Karpas-422 (cell line): ENCODE measurements around the gene SLC26A8. TPM values are rescaled to one million over a fixed set of nuclear protein-coding genes. Genes with fewer than 3 reads are reported as not detected.
"Not testable (repeated sequence)": the region's sequence is repeated elsewhere in the genome, so short reads cannot be mapped to it uniquely, and the experiment has no call there.

ENCODE experiments used
- DNase-seq: peaks from one replicate; pipeline ENCODE4 v3.0.0-alpha.2; 2015
- H2AFZ ChIP-seq: fragments of 200-600 bp; sonication (generic); 2 replicates; pipeline ENCODE4 v1.6.1; 2014; ENCODE audit warnings: antibody characterized with exemption, low read length, mixed read lengths
- H3K27ac ChIP-seq: fragments of 200-600 bp; sonication (generic); 2 replicates; pipeline ENCODE4 v1.5.1; 2014; ENCODE audit warnings: mild to moderate bottlenecking, low read length, moderate library complexity
- H3K27me3 ChIP-seq: fragments of 200-600 bp; sonication (generic); 2 replicates; pipeline ENCODE4 v1.6.1; 2014; ENCODE audit warnings: low read length, mixed read lengths
- H3K36me3 ChIP-seq: fragments of 200-600 bp; sonication (generic); 2 replicates; pipeline ENCODE4 v1.6.1; 2014; ENCODE audit warnings: low read length, mixed read lengths; ENCODE audit not compliant: insufficient read depth
- H3K4me1 ChIP-seq: fragments of 200-600 bp; sonication (generic); 2 replicates; pipeline ENCODE4 v1.6.1; 2014; ENCODE audit warnings: mild to moderate bottlenecking, low read length, mixed read lengths
- H3K4me2 ChIP-seq: fragments of 200-600 bp; sonication (generic); 2 replicates; pipeline ENCODE4 v1.6.1; 2014; ENCODE audit warnings: low read length, low read depth, mild to moderate bottlenecking; ENCODE audit not compliant: poor library complexity, severe bottlenecking
- H3K4me3 ChIP-seq: fragments of 200-600 bp; sonication (generic); 2 replicates; pipeline ENCODE4 v1.5.1; 2014; ENCODE audit warnings: mild to moderate bottlenecking, antibody characterized with exemption, low read length, mixed read lengths
- H3K79me2 ChIP-seq: fragments of 200-600 bp; sonication (generic); 2 replicates; pipeline ENCODE4 v1.6.1; 2014; ENCODE audit warnings: mild to moderate bottlenecking, low read length, mixed read lengths
- H3K9ac ChIP-seq: fragments of 200-600 bp; sonication (generic); 2 replicates; pipeline ENCODE4 v1.6.0; 2014; ENCODE audit warnings: low read length
- H3K9me2 ChIP-seq: fragments of 200-600 bp; sonication (generic), shearing (Covaris generic); replicated peaks from 2 replicates; pipeline ENCODE4 v1.6.0; 2014; ENCODE audit warnings: mild to moderate bottlenecking, low read length, moderate library complexity; ENCODE audit not compliant: insufficient read depth
- H3K9me3 ChIP-seq: fragments of 300-700, 200-600 bp; sonication (generic); 2 replicates; pipeline ENCODE4 v1.6.1; 2014; ENCODE audit warnings: low read length, mixed read lengths
- H4K20me1 ChIP-seq: fragments of 200-600 bp; sonication (generic); 2 replicates; pipeline ENCODE4 v1.6.1; 2014; ENCODE audit warnings: mild to moderate bottlenecking, antibody characterized with exemption, low read length, low read depth; ENCODE audit not compliant: insufficient read depth
- total RNA-seq: library from RNA; depleted of rRNA; stranded (reverse); fragments of >200 nt; shearing (Covaris generic); gene quantifications from 2 replicates; pipeline ENCODE4 v1.2.3, GENCODE V29; 2014; ENCODE audit warnings: low replicate concordance

Gene SLC26A8
- total RNA-seq, 1 experiment from 2014 or later: not detected

GRCh38 chr6:35909571-35909970 is 114.9 kb downstream of the SLC26A8 start:
- Histone ChIP-seq H3K79me2 (peaks cover 98% of the 10 kb centered on the region), H3K36me3 (peaks cover 82% of the 10 kb centered on the region), H3K9me3 (peaks cover 14% of the 10 kb centered on the region)
- H3K4me2 ChIP-seq, H4K20me1 ChIP-seq, H2AFZ ChIP-seq, H3K4me1 ChIP-seq, H3K9ac ChIP-seq, H3K9me2 ChIP-seq, H3K4me3 ChIP-seq, DNase-seq, H3K27ac ChIP-seq, H3K27me3 ChIP-seq: not testable (repeated sequence)

- not testable (repeated sequence) for H3K4me1 ChIP-seq, H3K4me3 ChIP-seq, H3K9ac ChIP-seq, H4K20me1 ChIP-seq, H3K9me2 ChIP-seq, H3K4me2 ChIP-seq, H3K27me3 ChIP-seq, H3K27ac ChIP-seq, H2AFZ ChIP-seq, DNase-seq
- peaks cover 80% of the 10 kb centered on the region for H3K36me3 ChIP-seq
- peaks cover 14% of the 10 kb centered on the region for H3K9me3 ChIP-seq
- peaks cover 97% of the 10 kb centered on the region for H3K79me2 ChIP-seq
These were observed 115.6 kb downstream of the SLC26A8 start for GRCh38 chr6:35908753-35909401.

DNA sequence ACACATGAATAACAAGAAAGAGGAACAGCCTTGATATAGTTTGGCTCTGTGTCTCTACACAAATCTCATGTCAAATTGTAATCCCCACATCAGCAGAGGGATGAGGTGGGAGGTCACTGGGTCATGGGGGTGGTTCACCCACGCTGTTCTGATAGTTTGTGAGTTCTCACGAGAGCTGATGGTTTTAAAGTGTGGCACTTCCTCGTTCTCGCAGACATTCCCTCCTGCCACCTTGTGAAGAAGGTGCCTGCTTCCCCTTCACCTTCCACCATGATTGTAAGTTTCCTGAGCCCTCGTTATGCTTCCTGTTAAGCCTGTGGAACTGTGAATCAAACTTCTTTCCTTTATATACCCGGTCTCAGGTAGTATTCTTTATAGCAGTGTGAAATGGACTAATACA is 116.7 kb downstream of the SLC26A8 start:
- no peak overlapping the region for H2AFZ ChIP-seq
- H3K4me2 ChIP-seq: no peak overlapping the region
- H3K79me2 ChIP-seq: peaks cover 98% of the 10 kb centered on the region
- H3K9me3 ChIP-seq: peaks cover 14% of the 10 kb centered on the region
- H3K4me3 ChIP-seq: no peak overlapping the region
- H3K27ac ChIP-seq: no peak overlapping the region
- H3K27me3 ChIP-seq: no peaks in the 10 kb centered on the region
- H3K4me1 ChIP-seq: 0 out of 2 replicates have a peak, but pooled peaks cover 2% of the 10 kb centered on the region
- H4K20me1 ChIP-seq: no peaks in the 10 kb centered on the region
- no peak overlapping the region for H3K9ac ChIP-seq
- peak; percentile 48 for DNase-seq
- peaks cover 83% of the 10 kb centered on the region for H3K36me3 ChIP-seq
- H3K9me2 ChIP-seq: no peaks in the 10 kb centered on the region

DNA sequence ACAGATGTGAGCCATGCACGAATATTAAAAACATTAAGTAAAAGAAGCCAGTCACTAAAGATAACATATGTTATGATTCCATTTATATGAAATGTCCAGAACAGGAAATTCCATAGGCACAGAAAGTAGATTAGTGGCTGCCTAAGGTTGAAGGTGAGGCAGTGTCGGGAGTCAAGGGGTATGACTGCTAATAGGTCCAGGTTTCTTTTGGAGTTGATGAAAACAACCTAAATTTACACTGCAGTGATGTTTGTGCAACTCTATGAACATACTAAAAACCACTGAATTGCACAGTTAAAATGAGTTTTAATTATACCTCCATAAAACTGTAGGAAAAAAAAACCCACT is 118.0 kb downstream of the SLC26A8 start:
- H3K27me3 ChIP-seq: no peaks in the 10 kb centered on the region
- peaks cover 98% of the 10 kb centered on the region for H3K79me2 ChIP-seq
- 0 out of 2 replicates have a peak, but pooled peaks cover 2% of the 10 kb centered on the region for H3K4me1 ChIP-seq
- H4K20me1 ChIP-seq: no peaks in the 10 kb centered on the region
- no peak overlapping the region for H3K9ac ChIP-seq
- no peak overlapping the region for H3K4me3 ChIP-seq
- peaks cover 14% of the 10 kb centered on the region for H3K9me3 ChIP-seq
- no peak overlapping the region for H3K27ac ChIP-seq
- peaks cover 82% of the 10 kb centered on the region for H3K36me3 ChIP-seq
- H3K4me2 ChIP-seq: no peak overlapping the region
- DNase-seq: no peak
- H3K9me2 ChIP-seq: no peaks in the 10 kb centered on the region
- no peak overlapping the region for H2AFZ ChIP-seq

- Histone ChIP-seq H3K9ac (no peak overlapping the region), H3K4me3 (no peak overlapping the region), H3K9me2 (no peaks in the 10 kb centered on the region), H3K79me2 (peaks cover 98% of the 10 kb centered on the region), H3K4me1 (0 out of 2 replicates have a peak, but pooled peaks cover 2% of the 10 kb centered on the region), H3K27ac (no peak overlapping the region), H3K4me2 (no peak overlapping the region), H3K36me3 (peaks cover 82% of the 10 kb centered on the region), H3K27me3 (no peaks in the 10 kb centered on the region), H2AFZ (no peak overlapping the region), H3K9me3 (peaks cover 11% of the 10 kb centered on the region), H4K20me1 (no peaks in the 10 kb centered on the region)
- DNase-seq: no peak
These were observed 118.5 kb downstream of the SLC26A8 start for GRCh38 chr6:35905841-35906498.

- Histone ChIP-seq H3K9ac (no peak overlapping the region), H4K20me1 (no peaks in the 10 kb centered on the region; the same call in 1 of the 2 replicates), H2AFZ (no peak overlapping the region), H3K36me3 (peaks cover 82% of the 10 kb centered on the region), H3K9me3 (peaks cover 6% of the 10 kb centered on the region), H3K4me1 (0 out of 2 replicates have a peak, but pooled peaks cover 2% of the 10 kb centered on the region), H3K4me3 (no peak overlapping the region), H3K9me2 (no peaks in the 10 kb centered on the region), H3K79me2 (peaks cover 98% of the 10 kb centered on the region), H3K4me2 (no peak overlapping the region), H3K27me3 (no peaks in the 10 kb centered on the region), H3K27ac (no peak overlapping the region)
- no peak for DNase-seq
These were observed 119.2 kb downstream of the SLC26A8 start for GRCh38 chr6:35905141-35905785.

DNA sequence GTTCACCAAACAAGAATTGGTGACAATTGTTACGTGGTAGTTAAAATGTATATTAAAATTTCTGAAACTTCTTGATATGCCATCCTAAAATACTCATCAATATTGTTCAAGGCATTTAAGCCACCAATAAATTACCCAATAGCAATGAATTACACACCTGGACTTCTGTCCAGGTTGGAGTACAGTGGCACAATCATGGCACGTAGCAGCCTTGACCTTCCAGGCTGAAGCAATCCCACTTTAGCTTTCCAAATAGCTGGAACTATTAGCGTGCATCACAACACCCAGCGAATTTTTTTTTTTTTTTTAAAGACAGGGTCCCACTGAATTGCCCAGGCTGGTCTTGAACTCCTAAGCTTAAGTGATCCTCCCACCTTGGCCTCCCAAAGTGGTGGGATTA is 120.8 kb downstream of the SLC26A8 start:
- no peak for DNase-seq
- peaks cover 70% of the 10 kb centered on the region for H3K36me3 ChIP-seq
- no peak overlapping the region for H3K4me3 ChIP-seq
- H3K4me1 ChIP-seq: 0 out of 2 replicates have a peak, but pooled peaks cover 2% of the 10 kb centered on the region
- no peaks in the 10 kb centered on the region for H3K9me3 ChIP-seq
- H3K27me3 ChIP-seq: no peaks in the 10 kb centered on the region
- H2AFZ ChIP-seq: no peak overlapping the region
- no peak overlapping the region for H3K27ac ChIP-seq
- no peak overlapping the region for H3K4me2 ChIP-seq
- H3K79me2 ChIP-seq: peaks cover 97% of the 10 kb centered on the region
- H3K9ac ChIP-seq: no peak overlapping the region
- peaks cover 3% of the 10 kb centered on the region for H4K20me1 ChIP-seq
- H3K9me2 ChIP-seq: no peaks in the 10 kb centered on the region

- peaks cover 24% of the 10 kb centered on the region for H4K20me1 ChIP-seq
- no peak overlapping the region for H2AFZ ChIP-seq
- no peaks in the 10 kb centered on the region for H3K27me3 ChIP-seq
- no peaks in the 10 kb centered on the region for H3K9me3 ChIP-seq
- H3K9me2 ChIP-seq: no peaks in the 10 kb centered on the region
- peaks cover 6% of the 10 kb centered on the region; the same call in 1 of the 2 replicates for H3K4me1 ChIP-seq
- H3K4me3 ChIP-seq: no peak overlapping the region
- no peak overlapping the region for H3K4me2 ChIP-seq
- peaks cover 63% of the 10 kb centered on the region for H3K36me3 ChIP-seq
- H3K27ac ChIP-seq: no peak overlapping the region
- no peak overlapping the region for H3K9ac ChIP-seq
- peaks cover 97% of the 10 kb centered on the region for H3K79me2 ChIP-seq
- no peak for DNase-seq
These were observed 124.0 kb downstream of the SLC26A8 start for GRCh38 chr6:35900448-35900847.
